MCF 10A (cell line): ENCODE results near the gene LMTK3. TPM values are rescaled to one million over a fixed set of nuclear protein-coding genes. Genes with fewer than 3 reads are reported as not detected.

ENCODE experiments used
- total RNA-seq: library from RNA; stranded (reverse); gene quantifications from 2 replicates; pipeline ENCODE4 v1.2.3, GENCODE V29; 2022

Gene LMTK3
- total RNA-seq, 1 experiment from 2014 or later, result 0.37 TPM

Other genes starting within 250 kb of the LMTK3 start
- not detected in 2 replicates for gene ZNF114, start 241.8 kb downstream of the LMTK3 start, total RNA-seq
- gene EMP3, start 186.3 kb downstream of the LMTK3 start, total RNA-seq, result 190 and 198 TPM in 2 replicates
- gene TMEM143, start 147.9 kb downstream of the LMTK3 start, total RNA-seq, result 6.0 and 7.6 TPM in 2 replicates
- gene SYNGR4, start 147.5 kb downstream of the LMTK3 start, total RNA-seq, result not detected in 2 replicates
- gene KDELR1, start 120.3 kb downstream of the LMTK3 start, total RNA-seq, result 113 and 134 TPM in 2 replicates
- gene GRIN2D, start 118.2 kb downstream of the LMTK3 start, total RNA-seq, result 0.35 and 0.39 TPM in 2 replicates
- gene GRWD1, start 65.9 kb downstream of the LMTK3 start, total RNA-seq, result 45.1 and 55.8 TPM in 2 replicates
- gene KCNJ14, start 56.3 kb downstream of the LMTK3 start, total RNA-seq, result 1.6 and 2.7 TPM in 2 replicates
- gene CYTH2, start 42.5 kb downstream of the LMTK3 start, total RNA-seq, result 70.3 and 72.2 TPM in 2 replicates
- not detected in 2 replicates for gene SULT2B1, start 40.3 kb upstream of the LMTK3 start, total RNA-seq
- gene SPACA4, start 94.9 kb upstream of the LMTK3 start, total RNA-seq, result not detected in 2 replicates
- 0.89 and 2.8 TPM in 2 replicates for gene FAM83E, start 103.2 kb upstream of the LMTK3 start, total RNA-seq
- gene RPL18, start 107.3 kb upstream of the LMTK3 start, total RNA-seq, result 1,536 and 1,736 TPM in 2 replicates
- 16.3 and 18.2 TPM in 2 replicates for gene SPHK2, start 107.7 kb upstream of the LMTK3 start, total RNA-seq
- gene DBP, start 125.5 kb upstream of the LMTK3 start, total RNA-seq, result 0.25 and 0.56 TPM in 2 replicates
- gene CA11, start 134.4 kb upstream of the LMTK3 start, total RNA-seq, result 2.6 and 2.9 TPM in 2 replicates
- gene NTN5, start 161.2 kb upstream of the LMTK3 start, total RNA-seq, result 0.17 TPM in 1 of 2 replicates, not detected in the other
- gene FUT2, start 184.1 kb upstream of the LMTK3 start, total RNA-seq, result not detected in 2 replicates
- gene MAMSTR, start 207.9 kb upstream of the LMTK3 start, total RNA-seq, result 0.22 and 0.65 TPM in 2 replicates
- 1.9 and 3.0 TPM in 2 replicates for gene RASIP1, start 228.8 kb upstream of the LMTK3 start, total RNA-seq
- 3.5 and 4.2 TPM in 2 replicates for gene IZUMO1, start 235.1 kb upstream of the LMTK3 start, total RNA-seq
- 10.5 and 14.7 TPM in 2 replicates for gene FUT1, start 240.8 kb upstream of the LMTK3 start, total RNA-seq
- gene FGF21, start 243.7 kb upstream of the LMTK3 start, total RNA-seq, result 0.49 and 0.93 TPM in 2 replicates